ENCODE measurements around the gene FZD8. TPM values are rescaled to one million over a fixed set of nuclear protein-coding genes. Genes with fewer than 3 reads are reported as not detected.

FZD8 gene
- total RNA-seq, 1 experiment from 2014 or later = 0.22 TPM

- TF ChIP-seq REST (IDR thresholded peaks at IDR 0.05; ENCODE audit: low read depth) (no peak), RAD21 (IDR thresholded peaks at IDR 0.05; ENCODE audit: low read depth) (no peak), SP1 (IDR thresholded peaks at IDR 0.05; ENCODE audit: low read depth) (no peak), JUND (IDR thresholded peaks at IDR 0.05) (no peak), CTCF (IDR thresholded peaks at IDR 0.05 in 2 of 3, conservative IDR thresholded peaks at IDR 0.05 in 1 of 3; ENCODE audit: borderline replicate concordance in 1 of 3, insufficient read depth in 1 of 3, low read depth in 2 of 3, low read length in 2 of 3) (no peak)
Measured at GRCh38 chr10:35631404-35631803, 10.7 kb downstream of the FZD8 start (continued).

GRCh38 chr10:35626971-35627507, 15.1 kb downstream of the FZD8 start:
- no peaks in the 10 kb centered on the region for H4K20me1 ChIP-seq (ENCODE audit: insufficient read depth)
- no peak overlapping the region for H2AFZ ChIP-seq (ENCODE audit: low read depth, low read length, poor library complexity, severe bottlenecking)
- H3K9ac ChIP-seq (ENCODE audit: low read length) = no peak overlapping the region
- no TSS peak for BruUV-seq (replicated peaks)
- no peak overlapping the region for H3K27ac ChIP-seq (ENCODE audit: low read depth, low read length)
- RAD21 ChIA-PET (ENCODE audit: low non-redundant PET in 1 of 2, low total read pairs in 2 of 2, uncharacterized antibody in 2 of 2, unreplicated experiment in 2 of 2) = no interaction called here
- H3K4me3 ChIP-seq (replicated peaks in 1 of 2; ENCODE audit: low read depth in 1 of 2, low read length in 2 of 2) = no peak overlapping the region
- no peak overlapping the region for H3K4me2 ChIP-seq (ENCODE audit: low read length)
- no peaks in the 10 kb centered on the region for H3K4me1 ChIP-seq (ENCODE audit: control insufficient read depth in 1 of 2, insufficient read depth in 2 of 2, low read length in 2 of 2)
- H3K27me3 ChIP-seq (ENCODE audit: insufficient read depth, low read length) = no peaks in the 10 kb centered on the region
- H3K36me3 ChIP-seq (ENCODE audit: control insufficient read depth in 1 of 2, insufficient read depth in 2 of 2, low read length in 2 of 2) = no peaks in the 10 kb centered on the region
- ATAC-seq (no peak), DNase-seq (ENCODE audit: low read depth, low spot score) (no peak)
- no peaks in the 10 kb centered on the region for H3K9me3 ChIP-seq (ENCODE audit: control insufficient read depth in 1 of 2, insufficient read depth in 1 of 2, low read depth in 1 of 2, low read length in 2 of 2)
- intact Hi-C loops (cut with micrococcal nuclease) = no loop called here
- CTCF ChIA-PET = no interaction called here
- POLR2A ChIA-PET = no interaction called here
- H3K9me2 ChIP-seq (ENCODE audit: insufficient read depth) = no peaks in the 10 kb centered on the region
- no peaks in the 10 kb centered on the region for H3K79me2 ChIP-seq (ENCODE audit: insufficient read depth, low read length)
- no peak for TF ChIP-seq ATF3 (IDR thresholded peaks at IDR 0.05)
- TF ChIP-seq FOSL1 (IDR thresholded peaks at IDR 0.05; ENCODE audit: low read depth) = no peak
- no peak for TF ChIP-seq POLR2AphosphoS5 (IDR thresholded peaks at IDR 0.05; ENCODE audit: low read depth, low read length)
- no peak for TF ChIP-seq ZFX (IDR thresholded peaks at IDR 0.05)
- TF ChIP-seq REST (IDR thresholded peaks at IDR 0.05; ENCODE audit: low read depth) = no peak
- no peak for TF ChIP-seq POLR2A (IDR thresholded peaks at IDR 0.05; ENCODE audit: borderline replicate concordance, extremely low read depth, insufficient read depth, insufficient read length)
- no peak for TF ChIP-seq ZBTB33 (IDR thresholded peaks at IDR 0.05; ENCODE audit: extremely low read depth, insufficient replicate concordance, low read length)

All from HCT116 (cell line).